ENCODE measurements around the gene ADGRG3. TPM values are rescaled to one million over a fixed set of nuclear protein-coding genes. Genes with fewer than 3 reads are reported as not detected.

ADGRG3 gene
- total RNA-seq, 1 experiment from 2014 or later, result not detected

DNA sequence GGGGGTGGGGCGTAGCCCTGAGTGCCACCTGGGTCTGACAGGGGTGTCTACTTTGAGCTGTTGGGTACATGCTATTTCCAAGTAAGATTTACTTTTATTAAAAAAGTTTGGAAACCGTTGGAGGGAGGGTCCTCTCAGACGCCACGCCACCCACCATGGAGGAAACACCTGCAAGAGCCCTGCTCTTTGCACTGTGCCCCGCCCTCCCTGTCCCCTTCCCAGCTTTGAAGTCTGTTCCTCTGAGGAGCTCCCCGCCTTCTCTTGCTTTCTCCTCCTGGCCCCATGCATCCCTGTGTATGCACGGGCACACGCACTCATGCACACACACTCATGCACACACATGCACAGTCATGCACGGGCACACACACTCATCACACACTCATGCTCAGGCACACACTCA, 24.2 kb upstream of the ADGRG3 start:
- no peak overlapping the region for H3K4me3 ChIP-seq
- no peak overlapping the region for H2AFZ ChIP-seq
- no peaks in the 10 kb centered on the region for H3K27me3 ChIP-seq (ENCODE audit: insufficient read depth, low read depth)
- ChIA-PET POLR2A (ENCODE audit: unreplicated experiment) (interaction anchor here (1.1 to 1.2 kb wide), 3 partner anchors 15 to 21 kb away, joined by 3 to 13 read pairs (median 7); partner anchors contain the start of gene ADGRG1), CTCF (interaction anchor here (0.8 to 1.5 kb wide), 4 partner anchors 17 to 219 kb away, joined by 3 to 11 read pairs (median 6); no protein-coding TSS in a partner anchor)
- no peaks in the 10 kb centered on the region for H3K9me2 ChIP-seq (ENCODE audit: insufficient read depth)
- intact Hi-C loops (cut with micrococcal nuclease; ENCODE audit: unreplicated experiment), result loop anchor here (1.0 kb wide), 2 partner anchors 16 to 21 kb away; partner anchors contain the start of gene ADGRG1
- H3F3A ChIP-seq (ENCODE audit: insufficient read depth, low read depth), result peaks cover 67% of the 10 kb centered on the region
- H3K79me2 ChIP-seq (ENCODE audit: low read depth), result peaks cover 28% of the 10 kb centered on the region
- no TSS peak for BruUV-seq (replicated peaks)
- no peak for DNase-seq
- H3K4me2 ChIP-seq, result peak overlapping the region; percentile 48
- H3K4me1 ChIP-seq (replicated peaks; ENCODE audit: insufficient read depth), result peaks cover 77% of the 10 kb centered on the region
- TF ChIP-seq EZH2 (IDR thresholded peaks at IDR 0.05; ENCODE audit: low read depth), result no peak
- TF ChIP-seq, protein P1, sequence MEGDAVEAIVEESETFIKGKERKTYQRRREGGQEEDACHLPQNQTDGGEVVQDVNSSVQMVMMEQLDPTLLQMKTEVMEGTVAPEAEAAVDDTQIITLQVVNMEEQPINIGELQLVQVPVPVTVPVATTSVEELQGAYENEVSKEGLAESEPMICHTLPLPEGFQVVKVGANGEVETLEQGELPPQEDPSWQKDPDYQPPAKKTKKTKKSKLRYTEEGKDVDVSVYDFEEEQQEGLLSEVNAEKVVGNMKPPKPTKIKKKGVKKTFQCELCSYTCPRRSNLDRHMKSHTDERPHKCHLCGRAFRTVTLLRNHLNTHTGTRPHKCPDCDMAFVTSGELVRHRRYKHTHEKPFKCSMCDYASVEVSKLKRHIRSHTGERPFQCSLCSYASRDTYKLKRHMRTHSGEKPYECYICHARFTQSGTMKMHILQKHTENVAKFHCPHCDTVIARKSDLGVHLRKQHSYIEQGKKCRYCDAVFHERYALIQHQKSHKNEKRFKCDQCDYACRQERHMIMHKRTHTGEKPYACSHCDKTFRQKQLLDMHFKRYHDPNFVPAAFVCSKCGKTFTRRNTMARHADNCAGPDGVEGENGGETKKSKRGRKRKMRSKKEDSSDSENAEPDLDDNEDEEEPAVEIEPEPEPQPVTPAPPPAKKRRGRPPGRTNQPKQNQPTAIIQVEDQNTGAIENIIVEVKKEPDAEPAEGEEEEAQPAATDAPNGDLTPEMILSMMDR (conservative IDR thresholded peaks at IDR 0.05), result no peak
- H3K36me3 ChIP-seq (ENCODE audit: low read depth), result peaks cover 11% of the 10 kb centered on the region; the same call in 1 of the 2 replicates
- H3K9me3 ChIP-seq (ENCODE audit: insufficient read depth, low read depth), result no peaks in the 10 kb centered on the region
- peaks cover 6% of the 10 kb centered on the region for H4K20me1 ChIP-seq (ENCODE audit: insufficient read depth)
- H3K27ac ChIP-seq, result peak overlapping the region; percentile 70

DNA sequence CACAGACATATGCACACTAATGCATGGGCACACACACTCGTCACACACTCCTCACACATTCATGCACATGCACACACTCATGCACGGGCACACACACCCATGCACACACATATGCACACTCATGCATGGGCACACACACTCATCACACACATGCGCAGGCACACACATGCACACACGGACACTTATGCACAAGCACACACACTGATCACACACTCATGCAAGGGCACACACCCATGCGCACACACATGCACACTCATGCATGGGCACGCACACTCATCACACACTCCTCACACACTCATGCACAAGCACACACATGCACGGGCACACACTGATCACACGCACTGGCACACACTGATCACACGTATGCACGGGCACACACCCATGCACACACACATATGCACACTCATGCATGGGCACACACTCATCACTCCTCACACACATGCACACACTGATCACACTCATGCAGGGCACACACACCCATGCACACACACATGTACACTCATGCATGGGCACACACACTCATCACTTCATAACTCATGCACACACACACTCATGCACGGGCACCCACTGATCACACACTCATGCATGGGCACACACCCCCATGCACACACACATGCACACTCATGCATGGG, 23.6 kb upstream of the ADGRG3 start:
- POLR2A ChIA-PET (ENCODE audit: unreplicated experiment), result interaction anchor here (1.2 kb wide), 1 partner anchor 16 kb away, joined by 7 read pairs; the partner anchor contains the start of gene ADGRG1
- peaks cover 67% of the 10 kb centered on the region for H3F3A ChIP-seq (ENCODE audit: insufficient read depth, low read depth)
- no peaks in the 10 kb centered on the region for H3K27me3 ChIP-seq (ENCODE audit: insufficient read depth, low read depth)
- DNase-seq, result no peak
- H2AFZ ChIP-seq, result no peak overlapping the region
- peaks cover 11% of the 10 kb centered on the region; the same call in 1 of the 2 replicates for H3K36me3 ChIP-seq (ENCODE audit: low read depth)
- CTCF ChIA-PET, result interaction anchor here (1.4 to 1.5 kb wide), 2 partner anchors 17 to 44 kb away, joined by 7 to 11 read pairs; no protein-coding TSS in a partner anchor
- H3K4me2 ChIP-seq, result no peak overlapping the region
- H3K4me3 ChIP-seq, result no peak overlapping the region
- no peak overlapping the region for H3K27ac ChIP-seq
- no peaks in the 10 kb centered on the region for H3K9me2 ChIP-seq (ENCODE audit: insufficient read depth)
- H3K9me3 ChIP-seq (ENCODE audit: insufficient read depth, low read depth), result no peaks in the 10 kb centered on the region
- TF ChIP-seq, protein P1 (conservative IDR thresholded peaks at IDR 0.05), result no peak
- TF ChIP-seq EZH2 (IDR thresholded peaks at IDR 0.05; ENCODE audit: low read depth), result no peak
- intact Hi-C loops (cut with micrococcal nuclease; ENCODE audit: unreplicated experiment), result no loop called here
- peaks cover 28% of the 10 kb centered on the region for H3K79me2 ChIP-seq (ENCODE audit: low read depth)
- no TSS peak for BruUV-seq (replicated peaks)
- H4K20me1 ChIP-seq (ENCODE audit: insufficient read depth), result peaks cover 10% of the 10 kb centered on the region
- H3K4me1 ChIP-seq (replicated peaks; ENCODE audit: insufficient read depth), result peaks cover 77% of the 10 kb centered on the region

DNA sequence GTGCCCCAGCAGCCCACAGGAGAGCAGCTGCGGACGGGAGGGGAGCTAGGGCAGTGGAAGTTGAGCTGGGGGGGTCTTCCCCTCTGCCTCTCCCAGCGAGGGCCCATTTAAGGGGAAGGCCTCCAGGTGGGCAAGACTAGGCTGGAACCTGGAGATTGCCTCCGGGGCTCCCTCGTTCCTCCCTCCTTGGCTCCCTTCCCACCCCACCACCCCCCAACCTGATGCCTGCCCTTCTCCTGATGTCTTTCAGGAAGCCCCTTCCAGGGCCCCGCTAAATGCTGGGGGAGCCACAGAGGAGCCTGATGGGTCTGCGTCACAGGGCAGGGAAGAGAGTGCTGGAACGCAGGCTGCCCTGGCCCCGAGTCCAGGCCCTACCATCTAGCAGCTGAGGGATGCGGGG, 22.9 kb upstream of the ADGRG3 start:
- H4K20me1 ChIP-seq (ENCODE audit: insufficient read depth), result peaks cover 15% of the 10 kb centered on the region
- DNase-seq, result no peak
- H3K27me3 ChIP-seq (ENCODE audit: insufficient read depth, low read depth), result no peaks in the 10 kb centered on the region
- no peak overlapping the region; the same call in 1 of the 2 replicates for H3K4me2 ChIP-seq
- H3F3A ChIP-seq (ENCODE audit: insufficient read depth, low read depth), result peaks cover 72% of the 10 kb centered on the region
- no peak overlapping the region for H3K27ac ChIP-seq
- H3K4me1 ChIP-seq (replicated peaks; ENCODE audit: insufficient read depth), result peaks cover 76% of the 10 kb centered on the region
- ChIA-PET CTCF (no interaction called here), POLR2A (ENCODE audit: unreplicated experiment) (no interaction called here)
- no TSS peak for BruUV-seq (replicated peaks)
- no peaks in the 10 kb centered on the region for H3K9me2 ChIP-seq (ENCODE audit: insufficient read depth)
- TF ChIP-seq EZH2 (IDR thresholded peaks at IDR 0.05; ENCODE audit: low read depth), result no peak
- TF ChIP-seq, protein P1 (conservative IDR thresholded peaks at IDR 0.05), result no peak
- H3K4me3 ChIP-seq, result no peak overlapping the region
- peaks cover 28% of the 10 kb centered on the region for H3K79me2 ChIP-seq (ENCODE audit: low read depth)
- H3K9me3 ChIP-seq (ENCODE audit: insufficient read depth, low read depth), result no peaks in the 10 kb centered on the region
- H3K36me3 ChIP-seq (ENCODE audit: low read depth), result peaks cover 6% of the 10 kb centered on the region; the same call in 1 of the 2 replicates
- H2AFZ ChIP-seq, result no peak overlapping the region
- intact Hi-C loops (cut with micrococcal nuclease; ENCODE audit: unreplicated experiment), result no loop called here

Measured in PC-9 (cell line).